Mesenchymal stem cell (in vitro differentiated cells and primary cell): ENCODE results near the gene CCDC148.

Source experiments
- DNase-seq: peaks from one replicate; pipeline ENCODE4 v3.0.0-alpha.2; 2013
- H2AFZ ChIP-seq: one replicate; pipeline ENCODE4 v1.6.1; 2013; ENCODE audit warnings: low read depth, mild to moderate bottlenecking, control low read depth, inconsistent platforms, low read length, moderate library complexity
- H2AK5ac ChIP-seq: 2 replicates; pipeline ENCODE4 v1.6.1; 2013; ENCODE audit warnings: low read length, moderate library complexity, mild to moderate bottlenecking, inconsistent platforms; ENCODE audit not compliant: severe bottlenecking
- H2BK120ac ChIP-seq: one replicate; pipeline ENCODE4 v1.6.1; 2013; ENCODE audit warnings: low read depth, mild to moderate bottlenecking, inconsistent platforms, low read length, moderate library complexity
- H2BK12ac ChIP-seq, 2 experiments: one replicate each; pipeline ENCODE4 v1.6.1; 2013; ENCODE audit warnings: inconsistent platforms in 2 of 2, low read length in 2 of 2, mild to moderate bottlenecking in 2 of 2, moderate library complexity in 2 of 2, control low read depth in 1 of 2
- H2BK15ac ChIP-seq: one replicate; pipeline ENCODE4 v1.6.1; 2013; ENCODE audit warnings: mild to moderate bottlenecking, low read depth, inconsistent platforms; ENCODE audit not compliant: poor library complexity, severe bottlenecking
- H2BK5ac ChIP-seq: 2 replicates; pipeline ENCODE4 v1.6.1; 2013; ENCODE audit warnings: low read depth, mild to moderate bottlenecking, low read length, control low read depth, inconsistent platforms; ENCODE audit not compliant: poor library complexity, severe bottlenecking
- H3K14ac ChIP-seq, 2 experiments: one replicate each; pipeline ENCODE4 v1.6.1; 2013; ENCODE audit warnings: inconsistent platforms in 2 of 2, low read length in 2 of 2, control low read depth in 1 of 2, mild to moderate bottlenecking in 1 of 2, moderate library complexity in 1 of 2
- H3K18ac ChIP-seq, 2 experiments: one replicate each; pipeline ENCODE4 v1.6.1; 2013; ENCODE audit warnings: inconsistent platforms in 2 of 2, low read length in 2 of 2, control low read depth in 1 of 2, low read depth in 1 of 2, mild to moderate bottlenecking in 1 of 2
- H3K23ac ChIP-seq, 2 experiments: one replicate each; pipeline ENCODE4 v1.6.1; 2013; ENCODE audit warnings: inconsistent platforms in 2 of 2, low read length in 2 of 2, mild to moderate bottlenecking in 2 of 2, moderate library complexity in 2 of 2, control low read depth in 1 of 2
- H3K27ac ChIP-seq: 2 replicates; pipeline ENCODE4 v1.5.1; 2013; ENCODE audit warnings: mild to moderate bottlenecking, moderate library complexity, low read length, control low read depth, inconsistent platforms; ENCODE audit not compliant: poor library complexity, severe bottlenecking
- H3K27me3 ChIP-seq, 2 experiments: 2 replicates each; pipeline versions ENCODE4 v1.6.1 to v1.7.0; 2013; ENCODE audit warnings: low read length in 2 of 2, mild to moderate bottlenecking in 2 of 2, moderate library complexity in 2 of 2, control low read depth in 1 of 2, inconsistent platforms in 1 of 2; ENCODE audit not compliant: control insufficient read depth in 1 of 2, insufficient read depth in 1 of 2
- H3K36me3 ChIP-seq, 2 experiments: 2 replicates each; pipeline versions ENCODE4 v1.6.1 to v1.7.0; 2013; ENCODE audit warnings: low read length in 2 of 2, control low read depth in 1 of 2, inconsistent platforms in 1 of 2, low read depth in 1 of 2, mild to moderate bottlenecking in 1 of 2; ENCODE audit not compliant: insufficient read depth in 2 of 2, control insufficient read depth in 1 of 2
- H3K4ac ChIP-seq, 2 experiments: one replicate each; pipeline ENCODE4 v1.6.1; 2013; ENCODE audit warnings: inconsistent platforms in 2 of 2, low read length in 2 of 2, mild to moderate bottlenecking in 2 of 2, moderate library complexity in 2 of 2, control low read depth in 1 of 2, low read depth in 1 of 2
- H3K4me1 ChIP-seq: 2 replicates; pipeline ENCODE4 v1.6.1; 2013; ENCODE audit warnings: low read depth, low read length, control low read depth; ENCODE audit not compliant: control insufficient read depth, insufficient read depth
- H3K4me2 ChIP-seq: 2 replicates; pipeline ENCODE4 v1.6.1; 2013; ENCODE audit warnings: low read length, mild to moderate bottlenecking, inconsistent platforms; ENCODE audit not compliant: poor library complexity, severe bottlenecking
- H3K4me3 ChIP-seq, 2 experiments: 2 replicates each; pipeline versions ENCODE4 v1.5.1 to v1.7.0; 2013; ENCODE audit warnings: low read length in 2 of 2, mild to moderate bottlenecking in 2 of 2, control low read depth in 1 of 2, low read depth in 1 of 2; ENCODE audit not compliant: insufficient read depth in 1 of 2
- H3K79me1 ChIP-seq: replicated peaks from 2 replicates; pipeline ENCODE4 v1.6.1; 2013; ENCODE audit warnings: mild to moderate bottlenecking, control low read depth, low read length, inconsistent platforms; ENCODE audit not compliant: poor library complexity, severe bottlenecking
- H3K9ac ChIP-seq: 2 replicates; pipeline ENCODE4 v1.7.0; 2013; ENCODE audit warnings: mild to moderate bottlenecking, low read length, moderate library complexity
- H3K9me3 ChIP-seq: 2 replicates; pipeline ENCODE4 v1.7.0; 2013; ENCODE audit warnings: mild to moderate bottlenecking, low read length; ENCODE audit not compliant: control insufficient read depth
- H4K8ac ChIP-seq: one replicate; pipeline ENCODE4 v1.6.1; 2013; ENCODE audit warnings: inconsistent platforms, mild to moderate bottlenecking, low read length, moderate library complexity
- H4K91ac ChIP-seq: one replicate; pipeline ENCODE4 v1.6.1; 2013; ENCODE audit warnings: mild to moderate bottlenecking, low read length, inconsistent platforms
- WGBS: methylation state at CpG from one replicate; pipeline ENCODE4 v1.1.7; 2013; ENCODE audit warnings: mixed read lengths; 5-methylcytosine and 5-hydroxymethylcytosine counted together

The CCDC148 gene

DNA sequence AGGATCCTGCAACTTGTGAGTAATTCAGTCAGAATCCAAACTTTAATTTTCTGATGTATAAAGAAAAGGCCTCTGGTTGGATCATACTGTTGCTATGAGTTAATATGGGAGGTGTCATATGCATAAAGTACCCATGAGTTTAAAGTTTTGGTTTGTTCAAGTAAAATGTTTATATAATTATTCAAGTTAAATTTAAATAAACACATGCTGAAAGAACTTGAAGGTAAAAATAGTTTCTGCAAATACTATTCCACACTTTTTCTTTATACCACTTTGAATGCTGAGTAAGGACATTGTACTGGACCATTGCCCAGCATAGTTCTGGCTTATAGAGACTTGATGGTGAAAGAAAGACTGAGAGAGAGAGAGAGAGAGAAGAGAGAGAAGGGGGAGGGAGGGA lies 30.9 kb upstream of the CCDC148 start:
- Histone ChIP-seq H2AK5ac (no peak overlapping the region), H3K4me1 (peaks cover 4% of the 10 kb centered on the region), H3K4me2 (no peak overlapping the region), H3K18ac (no peak overlapping the region), H3K14ac (no peak overlapping the region), H2BK120ac (no peak overlapping the region), H2BK5ac (no peak overlapping the region), H3K9ac (peak overlapping the region; percentile 30), H3K79me1 (peaks cover 12% of the 10 kb centered on the region), H2AFZ (no peak overlapping the region), H3K9me3 (no peaks in the 10 kb centered on the region), H3K23ac (no peak overlapping the region), H4K8ac (no peak overlapping the region), H2BK15ac (no peak overlapping the region), H3K4ac (no peak overlapping the region), H3K27me3 (no peaks in the 10 kb centered on the region), H3K4me3 (no peak overlapping the region), H3K36me3 (no peaks in the 10 kb centered on the region), H3K27ac (no peak overlapping the region), H4K91ac (no peak overlapping the region), H2BK12ac (no peak overlapping the region)
- peak; percentile 61 for DNase-seq

DNA sequence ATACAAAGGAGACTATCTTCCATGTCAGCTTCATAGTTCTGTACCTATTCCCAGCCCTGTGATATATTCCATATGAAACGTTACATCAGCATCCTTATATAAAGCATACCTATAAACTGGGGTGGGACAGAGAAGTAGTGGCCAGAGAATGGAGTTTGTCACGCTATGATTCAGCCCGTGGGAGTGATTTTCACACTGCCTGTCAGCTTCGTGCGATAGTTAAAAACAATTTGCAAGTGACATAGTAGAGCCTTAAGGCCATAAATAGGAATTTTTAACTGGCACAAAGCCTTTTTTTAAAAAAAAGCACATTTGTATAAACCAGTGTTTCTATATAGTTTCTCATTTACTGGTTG lies 30.4 kb upstream of the CCDC148 start:
- Histone ChIP-seq H3K4me1 (peaks cover 4% of the 10 kb centered on the region), H2AFZ (no peak overlapping the region), H3K27ac (no peak overlapping the region), H3K9ac (peak overlapping the region; percentile 30), H3K18ac (no peak overlapping the region), H2BK12ac (no peak overlapping the region), H3K14ac (no peak overlapping the region), H2BK5ac (no peak overlapping the region), H3K79me1 (peaks cover 12% of the 10 kb centered on the region), H4K91ac (no peak overlapping the region), H2AK5ac (no peak overlapping the region), H2BK120ac (no peak overlapping the region), H3K4me2 (no peak overlapping the region), H3K36me3 (no peaks in the 10 kb centered on the region), H4K8ac (no peak overlapping the region), H3K4ac (peak overlapping the region in 1 of 2 experiments; percentile 41), H3K23ac (no peak overlapping the region), H3K4me3 (no peak overlapping the region), H2BK15ac (no peak overlapping the region), H3K27me3 (no peaks in the 10 kb centered on the region), H3K9me3 (no peaks in the 10 kb centered on the region)
- 75% methylated on average over 2 of the region's 5 CpGs for WGBS
- peak; percentile 42 for DNase-seq

DNA sequence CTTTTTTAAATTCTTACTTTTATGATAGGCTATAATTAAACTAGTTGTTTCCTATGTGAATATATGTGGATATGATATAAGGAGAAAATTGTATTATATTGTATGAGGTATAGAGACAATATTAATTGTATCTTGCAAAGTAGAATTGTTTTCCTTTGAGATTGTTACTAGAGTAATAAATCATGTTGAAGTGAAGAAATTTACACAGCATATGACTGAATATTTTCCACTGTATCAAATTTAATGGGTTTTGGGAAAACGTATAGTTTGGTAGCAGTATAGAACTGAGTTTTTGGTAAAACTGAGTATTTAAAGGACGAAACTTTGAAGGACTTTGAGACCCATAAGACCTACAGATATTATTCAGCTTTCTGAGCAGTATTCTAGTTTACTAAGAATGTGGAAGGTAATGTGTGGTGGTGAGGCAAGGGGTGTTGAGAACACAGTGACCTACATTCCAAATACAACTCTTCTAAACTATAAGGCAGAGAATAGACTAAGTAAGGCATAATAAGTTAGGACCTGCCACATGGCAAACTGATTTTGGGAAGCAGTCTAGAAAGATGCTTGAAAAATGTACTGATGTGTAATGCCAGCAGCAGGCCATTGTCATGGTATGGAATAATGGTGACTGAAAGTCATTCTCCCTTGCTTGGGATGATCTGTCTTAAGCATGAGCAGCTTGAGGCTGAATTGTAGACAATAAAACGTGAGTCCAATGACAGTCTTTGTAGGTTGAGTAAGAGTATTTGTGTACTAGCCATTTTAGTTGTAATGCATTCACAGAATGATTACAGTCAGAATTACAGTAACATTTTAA lies 29.8 kb upstream of the CCDC148 start:
- no peak overlapping the region for H4K91ac ChIP-seq
- no peaks in the 10 kb centered on the region for H3K9me3 ChIP-seq
- no peak overlapping the region for H3K27ac ChIP-seq
- no peak overlapping the region for H3K4me2 ChIP-seq
- no peaks in the 10 kb centered on the region for H3K27me3 ChIP-seq
- H3K4ac ChIP-seq = peak overlapping the region in 1 of 2 experiments; percentile 32
- peaks cover 4% of the 10 kb centered on the region for H3K4me1 ChIP-seq
- H3K36me3 ChIP-seq = no peaks in the 10 kb centered on the region
- H2BK12ac ChIP-seq = no peak overlapping the region
- no peak for DNase-seq
- H2AFZ ChIP-seq = no peak overlapping the region
- H2BK5ac ChIP-seq = no peak overlapping the region
- no peak overlapping the region for H3K23ac ChIP-seq
- no peak overlapping the region for H2BK15ac ChIP-seq
- WGBS = no CpG with 5 or more reads among the region's 3 CpGs
- no peak overlapping the region for H3K14ac ChIP-seq
- no peak overlapping the region for H2AK5ac ChIP-seq
- H3K79me1 ChIP-seq = peaks cover 10% of the 10 kb centered on the region
- peak overlapping the region in 1 of 2 experiments; percentile 40 for H3K18ac ChIP-seq
- H3K4me3 ChIP-seq = no peak overlapping the region
- H2BK120ac ChIP-seq = no peak overlapping the region
- no peak overlapping the region for H4K8ac ChIP-seq
- H3K9ac ChIP-seq = no peak overlapping the region

DNA sequence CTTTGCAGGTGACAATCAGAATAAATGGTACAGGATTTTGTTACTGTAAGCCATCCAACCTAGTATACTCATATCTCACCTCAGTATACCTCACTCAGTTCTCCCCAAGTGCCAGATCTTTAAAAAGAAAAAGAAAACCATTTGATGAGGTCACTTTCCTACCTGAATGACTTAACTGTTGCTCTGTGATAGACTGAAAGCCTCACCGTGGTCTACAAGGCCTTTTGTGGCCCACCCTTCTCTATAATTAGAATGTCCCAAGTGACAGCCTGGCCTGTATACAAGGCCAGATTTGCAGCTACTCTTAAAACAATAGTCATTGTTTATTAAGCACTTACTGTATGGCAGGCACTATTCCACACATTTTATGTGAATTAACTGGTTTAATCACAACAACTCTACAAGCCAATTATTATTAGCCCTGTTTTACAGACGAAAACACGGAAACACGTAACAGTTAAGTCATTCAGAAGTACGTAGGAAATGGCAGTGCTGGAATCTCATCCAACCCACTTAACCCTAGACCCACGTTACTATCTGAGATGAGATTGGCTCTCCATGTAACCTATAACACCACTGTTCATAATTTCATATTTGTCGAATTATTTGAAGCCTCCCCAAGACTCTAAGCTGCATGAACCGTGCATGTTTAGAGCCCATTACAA lies 28.5 kb upstream of the CCDC148 start:
- DNase-seq = no peak
- peaks cover 4% of the 10 kb centered on the region for H3K4me1 ChIP-seq
- no peak overlapping the region for H2AFZ ChIP-seq
- no peak overlapping the region for H2BK120ac ChIP-seq
- no peaks in the 10 kb centered on the region for H3K36me3 ChIP-seq
- 97% methylated on average over 8 of the region's 8 CpGs for WGBS
- H2BK5ac ChIP-seq = no peak overlapping the region
- H2BK15ac ChIP-seq = no peak overlapping the region
- H4K91ac ChIP-seq = no peak overlapping the region
- no peak overlapping the region for H2AK5ac ChIP-seq
- H3K27ac ChIP-seq = no peak overlapping the region
- H3K23ac ChIP-seq = no peak overlapping the region
- H4K8ac ChIP-seq = no peak overlapping the region
- no peaks in the 10 kb centered on the region for H3K9me3 ChIP-seq
- H3K4me3 ChIP-seq = no peak overlapping the region
- H3K27me3 ChIP-seq = no peaks in the 10 kb centered on the region
- H2BK12ac ChIP-seq = no peak overlapping the region
- no peak overlapping the region for H3K14ac ChIP-seq
- no peak overlapping the region for H3K9ac ChIP-seq
- peaks cover 6% of the 10 kb centered on the region for H3K79me1 ChIP-seq
- H3K4ac ChIP-seq = no peak overlapping the region
- peak overlapping the region in 1 of 2 experiments; percentile 52 for H3K18ac ChIP-seq
- H3K4me2 ChIP-seq = no peak overlapping the region
